Panc1 (cell line): ENCODE data around the gene KIF17.

ENCODE experiments used
- SIN3A ChIP-seq: IDR thresholded peaks from 2 replicates; pipeline ENCODE4 v1.6.1; 2012; ENCODE audit warnings: low read depth, mild to moderate bottlenecking, low read length, moderate library complexity, borderline replicate concordance; ENCODE audit not compliant: insufficient read depth
- TF ChIP-seq, protein P1 (sequence below): fragments of 450-650 bp; IDR thresholded peaks from 2 replicates; pipeline ENCODE4 v1.5.1; 2017; ENCODE audit warnings: mild to moderate bottlenecking
- TF ChIP-seq, protein P2 (sequence below), 2 experiments: IDR thresholded peaks; 2 replicates each; pipeline ENCODE4 v1.6.1; 2011 to 2012; ENCODE audit warnings: low read depth in 2 of 2, control low read depth in 1 of 2, low read length in 1 of 2, mild to moderate bottlenecking in 1 of 2, moderate library complexity in 1 of 2; ENCODE audit not compliant: insufficient read depth in 1 of 2

DNA sequence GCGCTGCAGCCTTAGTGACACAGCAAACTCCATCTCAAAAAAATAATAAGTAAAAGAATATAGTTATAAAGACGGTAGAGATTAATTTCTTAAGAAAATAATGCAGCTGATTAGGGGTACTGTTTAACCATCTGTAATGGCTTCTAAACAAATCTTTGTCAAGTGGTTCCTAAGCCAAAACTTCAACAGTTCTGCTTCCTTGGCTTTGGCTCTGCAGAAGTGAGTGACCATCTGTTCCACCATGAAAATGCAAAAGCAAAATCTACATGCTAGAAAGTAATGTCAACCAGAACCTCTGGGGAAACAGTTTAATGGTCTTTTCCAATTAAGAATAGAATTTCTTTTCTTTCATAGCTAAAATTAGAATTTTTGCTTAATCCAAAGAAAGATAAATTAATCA, 23.0 kb upstream of the KIF17 start:
- TF ChIP-seq SIN3A, result no peak
- TF ChIP-seq, protein P1, sequence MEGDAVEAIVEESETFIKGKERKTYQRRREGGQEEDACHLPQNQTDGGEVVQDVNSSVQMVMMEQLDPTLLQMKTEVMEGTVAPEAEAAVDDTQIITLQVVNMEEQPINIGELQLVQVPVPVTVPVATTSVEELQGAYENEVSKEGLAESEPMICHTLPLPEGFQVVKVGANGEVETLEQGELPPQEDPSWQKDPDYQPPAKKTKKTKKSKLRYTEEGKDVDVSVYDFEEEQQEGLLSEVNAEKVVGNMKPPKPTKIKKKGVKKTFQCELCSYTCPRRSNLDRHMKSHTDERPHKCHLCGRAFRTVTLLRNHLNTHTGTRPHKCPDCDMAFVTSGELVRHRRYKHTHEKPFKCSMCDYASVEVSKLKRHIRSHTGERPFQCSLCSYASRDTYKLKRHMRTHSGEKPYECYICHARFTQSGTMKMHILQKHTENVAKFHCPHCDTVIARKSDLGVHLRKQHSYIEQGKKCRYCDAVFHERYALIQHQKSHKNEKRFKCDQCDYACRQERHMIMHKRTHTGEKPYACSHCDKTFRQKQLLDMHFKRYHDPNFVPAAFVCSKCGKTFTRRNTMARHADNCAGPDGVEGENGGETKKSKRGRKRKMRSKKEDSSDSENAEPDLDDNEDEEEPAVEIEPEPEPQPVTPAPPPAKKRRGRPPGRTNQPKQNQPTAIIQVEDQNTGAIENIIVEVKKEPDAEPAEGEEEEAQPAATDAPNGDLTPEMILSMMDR, result no peak
- TF ChIP-seq, protein P2, sequence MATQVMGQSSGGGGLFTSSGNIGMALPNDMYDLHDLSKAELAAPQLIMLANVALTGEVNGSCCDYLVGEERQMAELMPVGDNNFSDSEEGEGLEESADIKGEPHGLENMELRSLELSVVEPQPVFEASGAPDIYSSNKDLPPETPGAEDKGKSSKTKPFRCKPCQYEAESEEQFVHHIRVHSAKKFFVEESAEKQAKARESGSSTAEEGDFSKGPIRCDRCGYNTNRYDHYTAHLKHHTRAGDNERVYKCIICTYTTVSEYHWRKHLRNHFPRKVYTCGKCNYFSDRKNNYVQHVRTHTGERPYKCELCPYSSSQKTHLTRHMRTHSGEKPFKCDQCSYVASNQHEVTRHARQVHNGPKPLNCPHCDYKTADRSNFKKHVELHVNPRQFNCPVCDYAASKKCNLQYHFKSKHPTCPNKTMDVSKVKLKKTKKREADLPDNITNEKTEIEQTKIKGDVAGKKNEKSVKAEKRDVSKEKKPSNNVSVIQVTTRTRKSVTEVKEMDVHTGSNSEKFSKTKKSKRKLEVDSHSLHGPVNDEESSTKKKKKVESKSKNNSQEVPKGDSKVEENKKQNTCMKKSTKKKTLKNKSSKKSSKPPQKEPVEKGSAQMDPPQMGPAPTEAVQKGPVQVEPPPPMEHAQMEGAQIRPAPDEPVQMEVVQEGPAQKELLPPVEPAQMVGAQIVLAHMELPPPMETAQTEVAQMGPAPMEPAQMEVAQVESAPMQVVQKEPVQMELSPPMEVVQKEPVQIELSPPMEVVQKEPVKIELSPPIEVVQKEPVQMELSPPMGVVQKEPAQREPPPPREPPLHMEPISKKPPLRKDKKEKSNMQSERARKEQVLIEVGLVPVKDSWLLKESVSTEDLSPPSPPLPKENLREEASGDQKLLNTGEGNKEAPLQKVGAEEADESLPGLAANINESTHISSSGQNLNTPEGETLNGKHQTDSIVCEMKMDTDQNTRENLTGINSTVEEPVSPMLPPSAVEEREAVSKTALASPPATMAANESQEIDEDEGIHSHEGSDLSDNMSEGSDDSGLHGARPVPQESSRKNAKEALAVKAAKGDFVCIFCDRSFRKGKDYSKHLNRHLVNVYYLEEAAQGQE (IDR thresholded peaks at IDR 0.05; ENCODE audit: insufficient read depth in 1 of 2, low read depth in 2 of 2, low read length in 1 of 2), result no peak
